IMR-90 (cell line): ENCODE measurements around the gene PAXIP1. TPM values are rescaled to one million over a fixed set of nuclear protein-coding genes. Genes with fewer than 3 reads are reported as not detected.

Experiments used
- ATAC-seq: fragments of 200-7000 bp; cut with Tn5 transposase; 2 replicates; pipeline ENCODE4 v1.9.1; 2020; ENCODE audit warnings: low read depth, mild to moderate bottlenecking, moderate library complexity
- BruUV-seq: library from RNA; stranded (reverse); fragments of 400-500 nt; replicated peaks from 2 replicates; lab custom pipeline; 2021; lab: Mats Ljungman, UMichigan
- CTCF ChIA-PET: fragments of 300-600 bp; formaldehyde crosslinking; extraction: SDS; loops from one replicate; lab custom pipeline; 2021; ENCODE audit warnings: antibody characterized with exemption; lab: Yijun Ruan, JAX
- POLR2A ChIA-PET: fragments of 300-600 bp; sonication (Branson Sonifier 250); formaldehyde crosslinking; loops from one replicate; lab custom pipeline; 2022; ENCODE audit warnings: antibody characterized with exemption; ENCODE audit not compliant: unreplicated experiment; lab: Charles Lee
- DNase-seq: peaks from one replicate; pipeline ENCODE4 v3.0.0; 2013
- H2AFZ ChIP-seq: replicated peaks from 2 replicates; pipeline ENCODE3; 2013; ENCODE audit warnings: low read length, mild to moderate bottlenecking; ENCODE audit not compliant: poor library complexity
- H2AK5ac ChIP-seq: 2 replicates; pipeline ENCODE4 v1.6.1; 2013; ENCODE audit warnings: low read depth, low read length, inconsistent platforms
- H2AK9ac ChIP-seq: replicated peaks from 2 replicates; pipeline ENCODE3; 2013; ENCODE audit warnings: mild to moderate bottlenecking, low read depth, low read length, moderate library complexity; ENCODE audit not compliant: poor library complexity
- H2BK120ac ChIP-seq: 2 replicates; pipeline ENCODE4 v1.6.1; 2013; ENCODE audit warnings: low read depth, low read length, inconsistent platforms
- H2BK15ac ChIP-seq: 3 replicates; pipeline ENCODE4 v1.6.1; 2013; ENCODE audit warnings: low read depth, low read length, inconsistent platforms
- H2BK20ac ChIP-seq: 2 replicates; pipeline ENCODE4 v1.6.1; 2013; ENCODE audit warnings: low read depth, mild to moderate bottlenecking, inconsistent platforms, low read length, moderate library complexity
- H2BK5ac ChIP-seq: 2 replicates; pipeline ENCODE4 v1.6.1; 2013; ENCODE audit warnings: mild to moderate bottlenecking, low read depth, low read length, inconsistent platforms; ENCODE audit not compliant: poor library complexity, severe bottlenecking
- H3K14ac ChIP-seq: replicated peaks from 2 replicates; pipeline ENCODE4 v1.6.1; 2013; ENCODE audit warnings: low read depth, low read length, inconsistent platforms
- H3K18ac ChIP-seq: 2 replicates; pipeline ENCODE4 v1.6.1; 2013; ENCODE audit warnings: low read depth, low read length, control low read depth
- H3K23ac ChIP-seq: 2 replicates; pipeline ENCODE4 v1.6.1; 2013; ENCODE audit warnings: low read depth, low read length, inconsistent platforms
- H3K27ac ChIP-seq: 2 replicates; pipeline ENCODE4 v1.5.1; 2013; ENCODE audit warnings: mild to moderate bottlenecking, control low read depth, low read length; ENCODE audit not compliant: insufficient read depth
- H3K27me3 ChIP-seq: 2 replicates; pipeline ENCODE4 v1.6.1; 2013; ENCODE audit warnings: low read length; ENCODE audit not compliant: control insufficient read depth, insufficient read depth
- H3K36me3 ChIP-seq: 2 replicates; pipeline ENCODE4 v1.6.1; 2013; ENCODE audit warnings: low read length, mixed read lengths; ENCODE audit not compliant: control insufficient read depth, insufficient read depth
- H3K4ac ChIP-seq: 2 replicates; pipeline ENCODE4 v1.6.1; 2013; ENCODE audit warnings: low read depth, low read length, inconsistent platforms
- H3K4me1 ChIP-seq: 2 replicates; pipeline ENCODE4 v1.6.1; 2013; ENCODE audit warnings: low read length, mixed read lengths; ENCODE audit not compliant: control insufficient read depth, insufficient read depth
- H3K4me2 ChIP-seq: 2 replicates; pipeline ENCODE4 v1.6.1; 2013; ENCODE audit warnings: low read depth, mild to moderate bottlenecking, control low read depth, low read length, moderate library complexity
- H3K4me3 ChIP-seq: 2 replicates; pipeline ENCODE4 v1.5.1; 2013; ENCODE audit warnings: low read depth, mild to moderate bottlenecking, control low read depth, low read length, moderate library complexity; ENCODE audit not compliant: insufficient read depth
- H3K56ac ChIP-seq: 2 replicates; pipeline ENCODE4 v1.6.1; 2013; ENCODE audit warnings: low read length, inconsistent platforms; ENCODE audit not compliant: insufficient read depth; ENCODE audit errors: extremely low read depth
- H3K79me1 ChIP-seq, 2 experiments: 2 replicates each; pipeline ENCODE4 v1.6.1; 2013; ENCODE audit warnings: low read length in 2 of 2, inconsistent platforms in 1 of 2, low read depth in 1 of 2
- H3K9ac ChIP-seq: 2 replicates; pipeline ENCODE4 v1.6.1; 2013; ENCODE audit warnings: low read depth, low read length, control low read depth
- H3K9me1 ChIP-seq: 2 replicates; pipeline ENCODE4 v1.6.1; 2013; ENCODE audit warnings: low read length, inconsistent platforms; ENCODE audit not compliant: insufficient read depth
- H3K9me3 ChIP-seq: 2 replicates; pipeline ENCODE4 v1.6.1; 2013; ENCODE audit warnings: low read length; ENCODE audit not compliant: control insufficient read depth, insufficient read depth
- H4K20me1 ChIP-seq: 2 replicates; pipeline ENCODE4 v1.6.1; 2013; ENCODE audit warnings: low read length, inconsistent platforms; ENCODE audit not compliant: insufficient read depth
- H4K5ac ChIP-seq: 2 replicates; pipeline ENCODE4 v1.6.1; 2013; ENCODE audit warnings: mild to moderate bottlenecking, low read depth, low read length, control low read depth
- H4K8ac ChIP-seq, 2 experiments: 2 replicates each; pipeline ENCODE4 v1.6.1; 2013; ENCODE audit warnings: low read depth in 2 of 2, low read length in 2 of 2, control low read depth in 1 of 2, inconsistent platforms in 1 of 2
- H4K91ac ChIP-seq: 2 replicates; pipeline ENCODE4 v1.6.1; 2013; ENCODE audit warnings: low read depth, low read length, inconsistent platforms; ENCODE audit not compliant: insufficient read depth
- CEBPB ChIP-seq: IDR thresholded peaks from 2 replicates; pipeline ENCODE4 v1.6.1; 2012; ENCODE audit warnings: low read depth, low read length, improper control_type of control experiment
- POLR2A ChIP-seq: IDR thresholded peaks from 2 replicates; pipeline ENCODE4 v1.6.1; 2012; ENCODE audit warnings: mild to moderate bottlenecking, low read depth, low read length
- RAD21 ChIP-seq: IDR thresholded peaks from 2 replicates; pipeline ENCODE4 v1.6.1; 2012; ENCODE audit warnings: low read length, improper control_type of control experiment
- WGBS, 2 experiments: methylation state at CpG; one replicate each; pipeline versions ENCODE4 v1.1.5 to v1.1.7; 2013; ENCODE audit warnings: missing lambda C conversion rate in 2 of 2; ENCODE audit not compliant: insufficient read length in 1 of 2; ENCODE audit errors: extremely low coverage in 2 of 2; 5-methylcytosine and 5-hydroxymethylcytosine counted together
- dilution Hi-C: fragments of 300-500 bp; cut with HindIII; formaldehyde crosslinking; loops from one replicate; pipeline ENCODE4 v1.14.3; 2018; ENCODE audit warnings: low sequenced_read_pairs; ENCODE audit not compliant: unreplicated experiment
- in situ Hi-C: fragments of 300-500 bp; cut with MboI; formaldehyde crosslinking; loops from 3 replicates; pipeline ENCODE4 v1.14.3; 2019; ENCODE audit warnings: low sequenced_read_pairs, inconsistent platforms, mixed read lengths
- intact Hi-C: fragments of 100-400 bp; cut with micrococcal nuclease; formaldehyde crosslinking; loops from 2 replicates; pipeline ENCODE4 v1.10.0; 2022
- polyA plus RNA-seq, 3 experiments: library from polyadenylated mRNA; depleted of rRNA; stranded (reverse); fragments of >200 nt; gene quantifications; 2 replicates each; pipeline ENCODE4 v1.2.3, GENCODE V29; 2012; ENCODE audit warnings: low replicate concordance in 1 of 3
- total RNA-seq: library from RNA; depleted of rRNA; stranded (reverse); fragments of >200 nt; gene quantifications from 2 replicates; pipeline ENCODE4 v1.2.3, GENCODE V29; 2012

PAXIP1 gene
- total and polyA plus RNA-seq, 2 of the 4 experiments (the other 2 are of a cell fraction), result 7.3 to 8.7 TPM

DNA sequence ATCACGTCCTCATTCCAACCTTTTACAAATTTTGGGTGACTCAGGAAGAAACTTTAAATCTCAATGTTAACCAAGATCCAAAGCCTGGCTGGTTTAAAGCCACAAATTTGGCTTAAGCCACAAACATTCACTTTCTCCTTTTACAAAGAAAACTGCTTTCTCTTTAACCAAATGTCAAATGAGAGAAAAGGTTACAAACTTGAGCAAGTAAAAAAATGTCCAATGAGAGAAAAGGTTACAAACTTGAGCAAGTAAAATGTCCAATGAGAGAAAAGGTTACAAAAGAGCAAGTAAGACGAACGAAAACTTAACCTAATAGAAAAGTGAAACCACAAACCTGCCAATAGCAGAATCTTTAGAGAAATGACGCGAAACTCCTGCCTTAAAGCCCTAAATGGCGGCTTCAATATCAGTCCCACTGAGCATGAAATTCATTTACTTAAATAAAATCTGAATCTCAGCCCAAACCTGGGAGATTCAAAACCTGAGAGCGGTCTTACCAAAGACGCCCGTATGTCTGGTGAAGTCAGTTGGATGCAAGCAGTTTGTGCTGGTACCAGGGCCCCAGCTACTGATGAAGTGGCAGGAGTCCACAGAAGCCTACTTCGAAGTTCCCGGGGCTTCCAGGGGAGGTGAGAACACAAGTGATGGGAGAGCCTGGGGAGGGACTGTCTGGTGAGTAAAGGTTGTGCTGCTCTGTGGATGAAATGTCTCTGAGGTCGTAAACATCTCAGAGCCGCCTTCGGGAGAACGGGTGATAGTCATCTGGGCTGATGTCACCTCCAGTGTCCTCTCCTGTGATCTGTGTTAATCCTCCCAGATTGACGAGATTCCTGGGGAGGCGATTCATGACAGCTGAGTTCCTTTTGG lies 74.6 kb downstream of the PAXIP1 start:
- DNase-seq, result peak; percentile 93
- Histone ChIP-seq H2BK5ac (no peak overlapping the region), H3K4me1 (0 out of 2 replicates have a peak, but pooled peaks cover 2% of the 10 kb centered on the region), H3K23ac (0 out of 2 replicates have a peak overlapping the region, but pooled peaks have one; percentile 12), H3K79me1 (no peaks in the 10 kb centered on the region; a peak in 1 of 4 replicates), H3K9me3 (no peaks in the 10 kb centered on the region), H4K5ac (peak overlapping the region; percentile 71), H4K91ac (peak overlapping the region; percentile 35), H2AFZ (peak overlapping the region; percentile 93), H4K8ac (peak overlapping the region; percentile 63 to 84), H2BK20ac (peak overlapping the region; percentile 12; the same call in 1 of the 2 replicates), H3K36me3 (0 out of 2 replicates have a peak, but pooled peaks cover 1% of the 10 kb centered on the region), H3K9me1 (no peaks in the 10 kb centered on the region; the same call in 1 of the 2 replicates), H4K20me1 (no peaks in the 10 kb centered on the region), H3K27ac (peak overlapping the region; percentile 51), H2BK120ac (peak overlapping the region; percentile 16), H3K4ac (peak overlapping the region; percentile 58), H3K27me3 (no peaks in the 10 kb centered on the region), H3K14ac (peak overlapping the region; percentile 57), H2AK5ac (peak overlapping the region; percentile 13; the same call in 1 of the 2 replicates), H3K9ac (peak overlapping the region; percentile 71), H3K4me3 (peak overlapping the region; percentile 60), H2BK15ac (no peak overlapping the region), H3K18ac (peak overlapping the region; percentile 54), H3K56ac (peak overlapping the region; percentile 42; the same call in 1 of the 2 replicates), H3K4me2 (peak overlapping the region; percentile 92), H2AK9ac (peak overlapping the region; percentile 44)
- ATAC-seq, result peak; percentile 85
- in situ Hi-C loops (loop anchor here (10.0 kb wide), 1 partner anchor 416 kb away; no protein-coding TSS in a partner anchor), intact Hi-C loops (loop anchor here (5.0 kb wide), 4 partner anchors 144 to 839 kb away; partner anchors contain the start of gene HTR5A), dilution Hi-C loops (no loop called here)
- ChIA-PET POLR2A (no interaction called here), CTCF (interaction anchor here (0.6 to 2.1 kb wide), 9 partner anchors 13 to 670 kb away, joined by 3 to 13 read pairs (median 5); no protein-coding TSS in a partner anchor)
- TF ChIP-seq CEBPB (0 out of 2 replicates have a peak, but pooled peaks have one; percentile 11), RAD21 (no peak), POLR2A (no peak)
- no TSS peak for BruUV-seq
- WGBS, 2 experiments, result 48% methylated on average over 4 of the region's 17 CpGs; no CpG with 5 or more reads in 1 of the 2 experiments
